DMS79 treated with DMSO at 0.1 percent for 48 hours (cell line): ENCODE data around the gene LCNL1.

ENCODE experiments used
- DNase-seq: peaks from one replicate; lab custom pipeline; 2025; lab: John Stamatoyannopoulos, UW

LCNL1 gene

DNA sequence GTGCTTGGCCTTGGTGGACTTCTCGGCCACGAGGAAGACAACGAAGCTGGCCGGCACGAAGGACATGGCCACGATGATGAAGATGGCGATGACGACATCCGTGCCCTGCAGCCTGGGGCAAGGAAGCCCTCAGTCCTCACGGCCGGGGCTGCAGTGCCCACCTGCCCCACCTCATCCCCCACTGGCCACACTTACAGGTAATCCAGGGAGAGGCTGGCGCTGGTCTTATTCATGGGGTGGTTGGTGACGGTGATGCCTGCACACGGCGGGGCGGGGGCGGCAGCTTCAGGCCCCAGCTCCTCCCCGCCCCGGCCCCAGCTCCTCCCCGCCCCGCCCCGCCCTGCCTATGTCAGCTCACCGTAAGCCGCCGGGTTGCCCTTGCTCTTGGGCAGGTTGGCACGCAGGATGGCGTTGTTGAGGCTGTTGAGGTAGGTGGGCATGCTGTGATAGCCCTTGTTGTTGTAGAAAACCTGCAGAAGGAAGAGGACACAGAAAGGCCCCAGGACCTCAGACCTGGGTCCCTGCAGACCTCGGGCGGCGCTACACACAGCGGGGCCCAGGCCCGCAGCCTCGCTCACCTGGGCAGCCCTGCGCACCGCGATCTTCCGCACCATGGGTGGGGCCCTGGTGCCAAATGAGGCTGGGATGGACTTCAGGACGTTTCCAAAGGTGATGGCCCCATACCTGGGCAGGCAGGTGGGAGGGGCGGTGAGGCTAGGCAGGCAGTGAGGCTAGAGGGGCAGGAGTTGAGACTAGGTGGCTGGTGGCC lies 29.3 kb downstream of the LCNL1 start:
- no peak for DNase-seq

DNA sequence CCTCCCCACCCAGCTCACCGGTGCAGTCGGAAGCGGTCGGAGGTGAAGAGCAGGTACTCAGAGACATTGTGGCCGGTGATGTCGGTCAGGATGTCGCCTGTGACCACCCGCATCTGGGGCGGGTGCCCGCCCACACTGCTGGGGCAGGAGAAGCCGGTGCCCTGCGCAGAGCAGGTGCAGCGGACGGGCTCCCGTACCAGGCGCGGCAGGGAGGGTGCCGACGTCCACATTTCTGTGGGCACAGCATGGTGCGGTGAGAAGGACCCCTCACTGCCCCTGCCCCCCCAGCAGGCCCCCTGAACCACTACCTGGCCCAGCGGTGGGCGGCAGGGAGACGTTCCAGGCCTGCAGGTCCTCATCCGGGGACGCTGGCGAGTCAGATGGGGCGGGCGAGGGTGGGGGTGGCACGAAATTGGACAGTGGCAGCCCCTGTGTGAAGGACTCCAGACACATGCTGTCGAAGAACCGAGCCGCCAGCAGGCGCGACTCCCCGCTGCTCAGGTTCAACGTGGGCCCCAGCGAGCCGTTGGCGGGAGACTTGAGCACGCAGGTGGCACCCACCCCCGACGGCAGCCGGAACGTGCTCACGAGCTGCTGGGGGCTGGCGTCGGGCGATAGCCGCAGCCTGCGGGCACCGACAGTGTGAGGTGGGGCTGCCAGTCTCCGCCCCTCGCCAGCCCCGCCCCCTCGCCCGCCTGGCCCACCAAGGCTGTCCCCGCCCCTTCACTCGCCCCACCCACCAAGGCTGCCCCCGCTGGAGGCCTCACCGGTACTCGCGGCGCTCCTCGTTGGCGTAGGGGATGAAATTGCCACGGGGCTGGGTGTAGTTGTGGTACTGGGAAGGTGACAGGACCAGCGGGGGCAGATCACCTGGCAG lies 30.1 kb downstream of the LCNL1 start:
- no peak for DNase-seq

DNA sequence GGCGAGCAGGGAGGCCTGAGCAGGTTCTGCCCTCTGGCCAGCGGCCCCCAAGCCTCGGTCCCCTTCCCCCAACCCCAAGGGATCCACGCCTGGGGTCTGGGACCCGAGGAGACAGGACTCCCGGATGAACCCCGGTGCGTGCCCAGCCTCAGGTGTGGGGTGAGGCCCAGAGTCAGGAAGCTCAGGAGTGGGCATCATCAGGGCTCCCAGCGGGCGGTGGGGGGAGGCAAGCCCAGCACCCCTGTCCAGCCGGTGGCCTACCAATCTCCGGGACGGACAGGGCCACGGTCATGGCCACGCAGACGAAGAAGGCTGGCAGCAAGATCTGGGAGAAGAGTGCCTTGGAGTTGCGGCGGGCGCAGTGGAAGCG lies 30.8 kb downstream of the LCNL1 start:
- no peak for DNase-seq

DNA sequence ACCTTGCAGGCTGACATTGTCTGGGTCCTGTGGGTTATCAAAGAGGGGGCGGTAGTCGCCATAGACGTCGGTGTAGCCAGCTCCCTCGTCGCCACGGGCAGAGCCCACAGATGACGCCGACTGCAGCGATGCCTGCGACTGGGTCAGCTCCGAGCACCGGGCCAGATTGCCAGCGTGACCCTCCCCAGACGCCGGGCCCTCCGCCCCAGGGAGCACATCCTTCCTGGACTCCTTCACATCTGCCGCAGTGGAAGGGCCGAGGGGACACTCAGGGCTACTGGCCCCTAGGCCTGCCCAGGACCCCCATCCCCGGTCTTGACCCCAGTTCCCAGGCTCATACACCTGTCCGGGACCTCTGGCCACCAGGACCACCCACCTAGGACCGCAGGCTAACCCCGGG lies 31.4 kb downstream of the LCNL1 start:
- DNase-seq: no peak

DNA sequence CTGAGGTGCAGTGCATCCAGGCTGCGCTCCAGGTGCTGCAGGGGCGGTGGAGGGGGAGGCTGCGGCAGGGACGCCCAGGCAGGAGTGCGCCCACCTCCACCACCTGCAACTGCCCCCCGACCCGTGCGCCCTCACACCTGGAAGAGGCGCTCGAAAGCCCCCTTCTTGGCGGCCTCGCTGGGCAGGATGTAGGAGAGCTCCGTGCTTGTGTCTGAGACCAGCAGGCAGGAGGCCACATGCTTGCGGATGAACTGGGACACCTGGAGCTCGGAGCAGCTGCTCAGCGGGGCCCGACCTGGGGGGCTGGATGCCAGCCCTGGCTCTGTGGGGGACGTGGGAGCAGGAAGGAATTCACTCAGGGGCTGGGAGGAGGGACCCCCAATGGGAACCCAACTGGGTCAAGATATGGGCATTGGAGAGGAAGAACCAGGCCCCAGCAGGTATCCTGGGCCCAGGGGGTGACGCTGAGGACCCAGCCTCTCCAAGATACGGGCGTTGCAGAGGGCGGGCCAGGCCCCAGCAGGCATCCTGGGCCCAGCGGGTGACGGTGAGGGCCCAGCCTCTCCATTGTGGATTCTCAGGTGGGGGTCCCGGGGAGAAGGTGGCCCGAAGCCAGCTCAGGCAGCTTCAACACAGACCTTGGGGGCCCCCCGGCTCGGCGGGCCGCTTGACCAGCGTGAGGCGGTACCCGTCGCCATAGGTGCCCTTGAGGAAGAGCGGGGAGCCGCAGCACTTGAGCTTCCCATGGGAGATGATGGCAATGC lies 32.2 kb downstream of the LCNL1 start:
- no peak for DNase-seq

DNA sequence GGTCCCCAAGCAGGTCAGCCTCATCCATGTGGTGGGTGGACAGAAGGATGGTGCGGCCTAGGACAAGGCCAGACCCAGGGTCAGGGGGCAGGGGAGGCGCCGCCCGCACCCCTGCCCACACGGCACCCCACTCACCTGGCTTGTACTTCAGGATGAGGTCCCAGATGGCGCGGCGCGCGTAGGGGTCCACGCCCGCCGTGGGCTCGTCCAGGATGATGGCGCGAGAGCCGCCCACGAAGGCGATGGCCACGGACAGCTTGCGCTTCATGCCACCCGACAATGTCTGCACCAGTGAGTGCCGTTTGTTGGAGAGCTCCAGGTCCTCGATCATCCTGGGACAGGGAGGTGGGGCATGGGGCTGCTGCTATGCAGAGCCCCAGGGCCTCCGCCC lies 32.7 kb downstream of the LCNL1 start:
- DNase-seq: no peak

DNA sequence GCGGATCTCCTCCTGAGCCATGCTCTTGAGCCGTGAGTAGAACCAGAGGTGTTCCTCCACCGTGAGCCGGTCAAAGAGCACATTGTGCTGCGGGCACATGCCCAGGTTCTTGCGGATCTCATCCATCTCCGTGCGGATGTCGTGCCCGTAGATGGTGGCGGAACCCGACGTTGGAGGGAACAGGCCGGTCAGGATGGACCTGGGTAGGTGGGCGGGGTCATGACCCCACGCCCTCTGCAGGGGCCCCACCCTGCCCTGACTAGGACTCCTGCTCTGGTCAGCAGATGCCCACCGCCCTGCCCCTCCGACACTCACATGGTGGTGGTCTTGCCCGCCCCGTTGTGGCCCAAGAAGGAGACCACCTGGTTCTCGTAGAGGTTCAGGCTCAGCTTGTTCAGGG lies 33.2 kb downstream of the LCNL1 start:
- DNase-seq: no peak

DNA sequence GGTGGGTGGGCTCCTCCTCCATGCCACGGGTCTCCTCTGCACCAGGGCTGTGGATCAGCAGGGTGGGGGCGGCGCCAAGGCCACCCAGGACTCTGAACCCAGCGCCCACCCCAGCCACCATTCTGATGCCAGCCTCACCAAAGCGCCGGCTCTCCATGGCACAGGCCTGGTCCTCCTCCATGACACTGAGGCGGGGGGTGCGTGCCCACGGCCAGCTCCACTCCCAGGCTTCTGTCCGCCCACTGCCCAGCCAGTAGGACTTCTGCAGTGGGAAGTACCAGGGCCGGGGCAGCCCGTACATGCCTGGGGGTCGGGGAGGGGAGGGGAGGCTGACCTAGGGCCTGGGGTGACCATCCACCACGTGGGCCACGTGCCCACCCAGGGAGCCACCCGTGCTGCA lies 33.6 kb downstream of the LCNL1 start:
- DNase-seq: no peak

DNA sequence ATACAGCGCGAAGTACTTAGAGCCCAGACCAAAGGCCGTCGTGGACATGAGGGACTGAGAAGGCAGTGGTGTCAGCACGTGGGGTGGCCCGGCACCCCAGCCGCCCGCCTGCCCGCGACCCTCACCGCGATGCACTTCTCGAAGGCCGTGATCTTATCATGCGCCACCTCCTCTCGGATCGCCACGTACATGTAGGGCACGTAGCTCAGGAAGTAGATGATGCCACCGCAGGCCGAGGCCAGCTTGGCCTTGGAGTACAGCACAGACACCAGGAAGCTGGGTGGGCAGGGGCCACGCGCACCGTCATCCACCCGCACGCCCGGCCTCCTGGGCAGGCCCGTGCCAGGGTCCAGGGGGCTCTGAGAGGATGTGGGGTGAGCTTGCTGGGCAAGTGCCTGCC lies 34.3 kb downstream of the LCNL1 start:
- DNase-seq: no peak

DNA sequence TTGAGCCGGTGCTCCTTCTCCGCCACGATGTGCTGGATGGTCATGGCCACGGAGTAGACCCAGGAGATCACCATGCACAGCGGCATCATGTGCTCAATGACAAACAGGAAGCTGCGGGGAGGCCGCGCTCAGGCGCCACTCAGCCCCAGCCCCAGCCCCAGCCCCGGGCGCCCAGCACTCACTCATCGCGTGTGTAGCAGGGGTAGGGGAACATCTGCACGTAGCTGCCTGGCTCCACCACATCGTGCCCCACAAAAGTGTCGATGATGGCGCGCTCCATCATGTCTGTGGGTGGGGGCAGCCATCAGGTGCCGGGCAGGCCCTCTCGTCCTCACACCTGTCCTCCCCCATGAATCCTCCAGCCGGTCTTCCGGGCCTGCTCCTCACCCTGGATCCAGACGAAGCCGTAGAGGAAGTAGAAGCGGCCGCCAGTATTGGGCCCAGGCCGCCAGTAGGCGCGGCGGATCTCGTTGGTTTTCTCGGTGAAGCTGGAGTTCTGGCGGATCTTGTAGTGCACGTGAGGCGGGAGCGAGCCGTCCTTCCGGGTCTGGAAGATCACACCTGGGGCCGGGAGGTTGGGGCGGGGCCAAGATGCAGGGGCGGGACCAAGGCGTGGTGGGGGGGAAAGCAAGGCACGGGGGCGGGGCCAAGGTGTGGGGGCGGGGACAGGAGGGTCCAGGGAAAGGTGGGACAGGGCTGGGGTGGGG lies 35.2 kb downstream of the LCNL1 start:
- DNase-seq: no peak

DNA sequence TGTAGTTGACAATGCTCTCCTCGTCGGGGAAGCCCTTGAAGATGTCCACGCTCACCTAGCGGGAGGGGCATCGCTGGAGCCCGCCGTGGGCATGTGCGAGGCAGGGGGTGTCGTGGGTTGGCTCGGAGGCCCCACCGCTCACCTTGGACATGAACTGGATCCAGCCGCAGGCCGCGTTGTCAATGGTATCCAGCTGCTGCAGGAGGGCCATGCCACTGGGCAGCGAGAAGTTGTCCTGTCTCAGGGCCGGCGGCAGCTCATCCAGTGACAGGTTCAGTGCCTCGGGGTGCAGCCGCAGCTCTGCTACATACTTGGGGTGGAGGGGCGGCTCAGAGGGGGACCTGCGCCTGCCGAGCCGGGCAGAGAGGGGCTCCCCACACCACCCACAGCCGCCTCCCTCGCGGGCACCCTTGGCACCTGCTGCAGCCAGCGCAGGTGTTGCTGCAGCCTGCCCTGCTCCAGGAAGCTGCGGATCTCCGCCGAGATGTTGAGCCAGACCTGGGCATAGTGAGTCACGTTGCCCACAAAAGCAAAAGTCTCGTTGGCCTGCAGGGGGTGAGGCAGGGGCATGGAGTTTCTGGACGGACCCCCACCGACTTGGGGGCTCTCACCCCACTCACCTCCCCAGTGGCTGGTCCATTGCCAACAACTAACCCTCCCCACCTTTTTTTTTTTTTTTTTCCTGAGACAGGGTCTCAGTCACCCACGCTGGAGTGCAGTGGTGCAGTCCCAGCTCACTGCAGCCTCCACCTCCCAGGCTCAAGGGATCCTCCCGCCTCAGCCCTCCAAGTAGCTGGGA lies 36.2 kb downstream of the LCNL1 start:
- DNase-seq: no peak

DNA sequence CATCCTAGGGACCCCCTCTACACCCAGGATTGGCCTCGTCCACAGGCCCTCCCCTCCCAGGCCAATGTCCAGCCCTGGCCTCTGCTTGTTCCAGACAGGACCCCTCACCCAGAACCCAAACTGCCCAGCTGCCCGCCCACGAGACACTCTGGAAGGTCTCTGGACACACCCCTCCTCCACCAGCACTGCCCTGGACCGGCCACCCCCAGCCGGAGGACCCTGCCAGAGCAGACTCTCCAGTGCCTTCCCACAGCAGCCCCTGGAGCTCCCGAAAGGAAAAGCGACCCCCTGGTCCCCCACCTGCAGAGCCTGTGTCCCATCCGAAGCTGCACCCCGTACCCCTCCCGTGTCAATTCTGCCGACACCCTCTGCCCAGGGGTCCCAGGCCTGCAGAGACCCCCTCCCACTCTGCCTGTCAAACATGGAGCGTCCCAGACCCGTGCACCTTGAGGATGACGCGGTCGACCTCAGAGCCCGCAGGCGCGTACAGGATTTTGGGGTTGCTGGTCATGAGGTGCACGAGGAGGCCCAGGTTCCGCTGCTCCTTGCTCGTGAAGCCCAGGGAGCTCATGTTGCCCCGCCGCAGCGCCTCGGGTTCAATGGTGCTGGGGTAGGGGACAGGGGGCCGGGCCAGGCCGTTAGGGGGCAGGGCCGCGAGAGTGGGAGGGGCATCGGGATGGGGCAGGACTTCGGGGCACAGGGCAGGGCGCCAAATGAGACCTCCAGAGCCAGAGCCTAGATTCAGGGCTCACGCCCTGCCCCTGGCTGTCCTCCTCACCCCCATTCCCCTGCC lies 37.3 kb downstream of the LCNL1 start:
- DNase-seq: no peak

DNA sequence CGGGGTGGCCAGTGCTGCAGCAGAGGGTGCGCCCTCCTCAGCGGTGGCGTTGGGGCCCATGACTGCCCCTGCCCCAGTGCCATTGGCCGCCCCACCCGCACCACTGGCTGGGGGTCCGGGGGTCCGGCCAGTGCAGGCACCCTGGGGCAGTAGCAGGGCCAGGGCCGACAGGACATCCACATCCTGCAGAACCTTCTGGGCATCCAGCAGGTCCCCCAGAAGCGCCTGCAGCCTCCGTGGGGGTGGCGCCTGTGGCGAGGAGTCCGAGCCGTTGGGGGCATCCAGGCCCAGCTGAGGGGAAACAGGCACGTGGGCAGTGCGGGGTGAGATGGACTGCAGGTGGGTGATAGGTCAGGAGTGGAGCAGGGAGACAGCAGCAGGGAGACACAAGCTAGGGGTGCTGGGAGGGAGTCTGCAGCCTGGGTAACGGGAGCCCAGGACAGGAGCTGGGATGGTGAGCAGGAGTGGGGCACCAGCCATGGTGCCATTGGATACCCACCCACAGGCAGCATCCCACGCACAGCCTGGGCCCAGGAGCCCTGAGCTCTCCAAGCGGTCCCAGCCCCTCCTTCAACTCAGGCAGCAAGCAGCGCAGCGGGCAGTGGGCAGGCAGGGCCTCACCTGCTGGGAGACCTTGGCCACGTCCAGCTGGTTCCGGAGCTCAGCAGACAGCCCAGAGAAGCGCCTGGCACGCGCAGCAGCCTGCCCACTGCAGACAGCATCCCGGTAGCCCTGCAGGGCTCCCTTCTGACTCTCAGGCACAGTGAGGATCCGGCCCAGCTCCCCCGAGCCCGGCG lies 38.2 kb downstream of the LCNL1 start:
- no peak for DNase-seq

DNA sequence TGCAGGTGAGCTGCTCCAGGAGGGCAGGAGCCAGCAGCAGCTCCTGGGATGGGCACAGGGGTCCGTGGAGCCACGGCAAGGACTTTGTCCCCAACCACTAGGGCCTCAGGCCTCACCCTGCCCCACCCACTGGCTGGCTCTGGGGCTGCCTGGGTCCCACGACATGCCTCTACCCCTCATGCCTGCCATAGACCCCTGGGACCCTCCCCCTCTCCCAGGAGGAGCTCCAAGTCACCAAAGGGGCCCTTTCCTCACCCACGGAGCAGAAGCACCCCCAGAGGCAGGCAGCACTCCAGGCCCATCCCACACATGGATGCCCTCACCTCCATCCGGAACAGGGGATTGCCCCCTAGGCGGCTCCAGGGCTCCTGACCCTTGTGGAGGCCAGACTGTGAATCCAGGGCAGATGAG lies 38.8 kb downstream of the LCNL1 start:
- DNase-seq: no peak

DNA sequence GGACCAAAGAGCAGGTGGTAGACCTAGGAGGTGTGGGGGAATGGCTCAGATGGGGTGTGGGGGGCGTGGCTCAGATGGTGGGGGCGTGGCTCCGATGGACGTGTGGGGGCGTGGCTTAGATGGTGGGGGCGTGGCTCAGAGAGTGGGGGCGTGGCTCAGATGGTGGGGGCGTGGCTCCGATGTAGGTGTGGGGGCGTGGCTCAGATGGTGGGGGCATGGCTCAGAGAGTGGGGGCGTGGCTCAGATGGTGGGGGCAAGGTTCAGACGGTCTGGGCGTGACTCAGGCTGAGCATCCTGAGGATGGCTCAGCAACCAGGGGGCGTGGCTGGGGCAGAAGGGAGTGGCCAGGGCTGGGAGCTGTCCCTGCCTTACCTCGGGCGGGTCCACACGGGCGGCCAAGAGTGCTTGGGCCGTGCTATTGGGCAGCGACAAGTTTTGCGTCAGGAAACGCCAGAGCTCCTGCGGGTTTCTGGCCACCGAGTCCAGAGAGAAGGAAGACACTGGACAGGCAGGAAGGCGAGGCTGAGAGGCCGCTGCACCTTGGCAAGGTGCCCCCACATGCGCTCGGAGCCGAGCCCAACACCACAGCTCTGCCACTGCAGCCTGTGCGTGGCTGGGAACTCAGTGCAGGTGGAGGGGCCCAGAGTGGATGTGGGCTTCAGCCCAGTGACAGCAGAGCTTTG lies 39.3 kb downstream of the LCNL1 start:
- no peak for DNase-seq

DNA sequence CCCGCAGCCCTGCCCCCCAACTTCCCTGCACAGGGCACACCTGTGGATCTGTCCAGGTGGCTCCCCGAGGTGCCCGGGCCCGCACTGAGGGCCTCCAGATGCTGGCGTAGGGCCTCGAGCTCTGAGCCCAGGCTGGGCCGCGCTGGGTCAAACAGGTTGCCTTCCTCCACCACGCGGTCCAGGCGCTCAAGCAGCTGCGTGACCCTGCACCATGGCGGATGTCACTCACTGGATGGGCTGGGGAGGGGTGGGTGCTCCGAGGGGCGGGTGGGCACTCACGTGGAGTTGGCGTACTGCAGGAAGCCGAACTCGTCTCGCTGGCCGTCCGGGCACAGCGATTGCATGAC lies 39.8 kb downstream of the LCNL1 start:
- no peak for DNase-seq

DNA sequence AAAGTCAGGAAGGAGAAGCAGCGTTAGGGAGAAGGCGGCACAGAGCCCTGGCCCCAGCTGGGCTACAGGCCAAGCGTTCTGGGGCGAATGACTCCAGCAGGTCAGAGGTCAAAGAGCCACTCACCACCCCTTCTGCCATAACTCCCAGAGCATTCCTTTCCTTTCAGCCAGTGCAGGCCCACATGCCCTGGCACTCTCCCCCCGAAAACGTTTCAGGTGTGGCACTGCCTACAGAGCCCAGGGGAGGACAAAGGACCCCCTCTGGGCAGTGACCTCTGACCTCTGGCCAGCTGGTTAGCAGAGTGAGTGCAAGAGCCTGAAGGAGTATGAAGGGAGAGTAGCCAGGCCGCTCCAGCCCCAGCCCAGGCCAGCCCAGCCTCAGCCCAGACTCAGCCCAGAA lies 40.4 kb downstream of the LCNL1 start:
- DNase-seq: no peak

DNA sequence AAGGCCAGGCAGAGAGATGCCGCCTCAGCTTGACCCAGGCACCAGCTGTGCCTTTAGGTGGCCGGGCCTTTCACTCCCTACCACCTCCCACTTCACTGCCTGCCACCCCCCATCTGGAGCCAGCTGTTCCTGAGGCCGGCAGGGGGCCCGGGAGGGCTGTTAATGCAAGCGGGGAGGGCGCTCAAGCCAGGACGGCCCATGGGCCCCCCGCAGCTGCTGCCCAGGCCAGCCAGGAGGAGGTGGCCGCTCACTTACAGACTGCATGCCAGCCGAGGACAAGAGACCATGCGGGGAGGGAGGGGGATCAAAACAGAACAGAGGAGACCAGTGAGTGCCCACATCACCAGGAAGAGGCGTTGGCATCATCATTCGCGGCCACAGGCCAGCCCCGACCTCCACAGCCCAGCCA lies 40.8 kb downstream of the LCNL1 start:
- DNase-seq: no peak

DNA sequence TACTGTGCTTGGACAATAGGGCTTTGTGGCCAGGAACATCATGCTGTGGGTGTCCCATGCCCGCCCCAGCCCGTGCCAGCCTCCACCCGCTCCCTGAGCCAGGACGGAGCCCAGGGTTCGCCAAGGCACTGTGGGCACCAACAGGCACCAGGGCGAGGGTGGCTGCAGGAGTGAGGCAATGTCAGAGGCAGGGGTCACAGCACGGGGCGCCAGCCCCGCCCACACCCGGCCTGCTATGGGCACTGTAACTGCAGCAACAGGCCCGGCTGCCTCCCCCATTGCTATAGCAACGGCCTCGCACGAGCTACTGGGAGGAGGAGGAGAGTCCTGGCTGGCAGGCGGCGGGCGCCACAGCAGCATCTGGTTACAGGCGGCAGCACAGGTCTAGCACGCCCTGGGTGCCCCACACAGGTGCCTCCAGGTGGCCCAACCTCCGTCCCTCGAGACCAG lies 42.7 kb downstream of the LCNL1 start:
- peak; percentile 87 for DNase-seq
